GM21723 (cell line): Measurements from ENCODE around the gene UCK1.

Experiments used
- ATAC-seq: cut with Tn5 transposase; IDR thresholded peaks from one replicate; pipeline ENCODE4 v1.9.1; 2021; ENCODE audit warnings: mild to moderate bottlenecking, moderate library complexity; ENCODE audit not compliant: unreplicated experiment

Gene UCK1

GRCh38 chr9:131499254-131499767, 31.8 kb downstream of the UCK1 start:
- no peak for ATAC-seq

GRCh38 chr9:131496844-131497405, 34.1 kb downstream of the UCK1 start:
- no peak for ATAC-seq

GRCh38 chr9:131495785-131496184, 35.3 kb downstream of the UCK1 start:
- no peak for ATAC-seq

GRCh38 chr9:131494296-131494870, 36.7 kb downstream of the UCK1 start:
- ATAC-seq: no peak

GRCh38 chr9:131492070-131492469, 39.0 kb downstream of the UCK1 start:
- no peak for ATAC-seq

GRCh38 chr9:131491001-131491710, 39.9 kb downstream of the UCK1 start:
- ATAC-seq: no peak

- ATAC-seq: no peak
Measured at GRCh38 chr9:131490514-131490913, 40.5 kb downstream of the UCK1 start.

- no peak for ATAC-seq
Measured at GRCh38 chr9:131487621-131488031, 43.4 kb downstream of the UCK1 start.

- no peak for ATAC-seq
Measured at GRCh38 chr9:131487001-131487400, 44.1 kb downstream of the UCK1 start.

- ATAC-seq: no peak
Measured at GRCh38 chr9:131485728-131486422, 45.2 kb downstream of the UCK1 start.

- ATAC-seq: no peak
Measured at GRCh38 chr9:131485206-131485605, 45.9 kb downstream of the UCK1 start.

GRCh38 chr9:131484560-131485185, 46.4 kb downstream of the UCK1 start:
- ATAC-seq: no peak

- no peak for ATAC-seq
Measured at GRCh38 chr9:131484051-131484445, 47.0 kb downstream of the UCK1 start.

- ATAC-seq: no peak
Measured at GRCh38 chr9:131483319-131484050, 47.6 kb downstream of the UCK1 start.

- ATAC-seq: no peak
Measured at GRCh38 chr9:131482343-131483006, 48.6 kb downstream of the UCK1 start.

- ATAC-seq: no peak
Measured at GRCh38 chr9:131481441-131482342, 49.4 kb downstream of the UCK1 start.

GRCh38 chr9:131480258-131480657, 50.8 kb downstream of the UCK1 start:
- no peak for ATAC-seq

- no peak for ATAC-seq
Measured at GRCh38 chr9:131478911-131479310, 52.2 kb downstream of the UCK1 start.

GRCh38 chr9:131478421-131478868, 52.6 kb downstream of the UCK1 start:
- ATAC-seq: no peak
